ENCODE results near the gene MINDY4B.

DNA sequence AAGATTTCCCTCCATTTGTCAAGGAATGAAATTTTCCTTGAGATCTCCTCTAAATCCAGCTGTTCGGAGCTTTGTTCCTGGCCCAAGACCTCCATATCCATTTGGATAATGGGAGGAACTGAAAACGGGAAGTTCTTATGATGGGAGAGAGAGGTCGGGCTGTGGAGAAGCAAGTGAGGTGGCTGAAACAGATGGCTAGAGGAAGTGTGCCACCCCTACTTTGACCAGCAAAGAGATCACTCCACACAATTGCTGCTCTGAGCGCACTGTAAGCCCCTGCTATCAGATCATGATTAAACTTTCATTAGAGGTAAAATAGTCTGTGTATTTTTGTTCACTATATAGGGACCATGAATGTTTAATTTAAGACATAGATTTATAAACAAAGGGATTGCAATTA lies at the start of gene MINDY4B:
- TF ChIP-seq, protein P1, sequence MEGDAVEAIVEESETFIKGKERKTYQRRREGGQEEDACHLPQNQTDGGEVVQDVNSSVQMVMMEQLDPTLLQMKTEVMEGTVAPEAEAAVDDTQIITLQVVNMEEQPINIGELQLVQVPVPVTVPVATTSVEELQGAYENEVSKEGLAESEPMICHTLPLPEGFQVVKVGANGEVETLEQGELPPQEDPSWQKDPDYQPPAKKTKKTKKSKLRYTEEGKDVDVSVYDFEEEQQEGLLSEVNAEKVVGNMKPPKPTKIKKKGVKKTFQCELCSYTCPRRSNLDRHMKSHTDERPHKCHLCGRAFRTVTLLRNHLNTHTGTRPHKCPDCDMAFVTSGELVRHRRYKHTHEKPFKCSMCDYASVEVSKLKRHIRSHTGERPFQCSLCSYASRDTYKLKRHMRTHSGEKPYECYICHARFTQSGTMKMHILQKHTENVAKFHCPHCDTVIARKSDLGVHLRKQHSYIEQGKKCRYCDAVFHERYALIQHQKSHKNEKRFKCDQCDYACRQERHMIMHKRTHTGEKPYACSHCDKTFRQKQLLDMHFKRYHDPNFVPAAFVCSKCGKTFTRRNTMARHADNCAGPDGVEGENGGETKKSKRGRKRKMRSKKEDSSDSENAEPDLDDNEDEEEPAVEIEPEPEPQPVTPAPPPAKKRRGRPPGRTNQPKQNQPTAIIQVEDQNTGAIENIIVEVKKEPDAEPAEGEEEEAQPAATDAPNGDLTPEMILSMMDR (IDR thresholded peaks at IDR 0.05): no peak
- TF ChIP-seq POLR2A (IDR thresholded peaks at IDR 0.05): no peak
